GM23338 (cell line): ENCODE data around the gene NPC1L1. TPM values are rescaled to one million over a fixed set of nuclear protein-coding genes. Genes with fewer than 3 reads are reported as not detected.

Experiments used
- ATAC-seq: fragments of 200-7000 bp; cut with Tn5 transposase; 3 replicates; pipeline ENCODE4 v1.9.1; 2020
- DNase-seq: peaks from one replicate; pipeline ENCODE4 v3.0.0-alpha.2; 2015; ENCODE audit warnings: low spot score
- H2AFZ ChIP-seq: fragments of 200-600 bp; sonication (generic); 2 replicates; pipeline ENCODE4 v1.8.0; 2016; ENCODE audit warnings: antibody characterized with exemption, mild to moderate bottlenecking, moderate library complexity
- H3F3A ChIP-seq: fragments of 200-600 bp; sonication (generic); replicated peaks from 2 replicates; pipeline ENCODE4 v1.8.0; 2017; ENCODE audit warnings: antibody characterized with exemption, mixed run types, low read depth
- H3K27ac ChIP-seq: fragments of 200-600 bp; sonication (generic); 2 replicates; pipeline ENCODE4 v1.6.1; 2016; ENCODE audit warnings: low read depth
- H3K27me3 ChIP-seq: fragments of 200-600 bp; sonication (generic); 2 replicates; pipeline ENCODE4 v1.8.0; 2016; ENCODE audit warnings: mild to moderate bottlenecking, mixed run types, moderate library complexity; ENCODE audit not compliant: insufficient read depth
- H3K36me3 ChIP-seq: fragments of 200-600 bp; sonication (generic); 2 replicates; pipeline ENCODE4 v1.8.0; 2016; ENCODE audit warnings: mild to moderate bottlenecking; ENCODE audit not compliant: insufficient read depth
- H3K4me1 ChIP-seq: fragments of 200-600 bp; sonication (generic); 2 replicates; pipeline ENCODE4 v1.8.0; 2016; ENCODE audit warnings: mild to moderate bottlenecking, moderate library complexity; ENCODE audit not compliant: insufficient read depth
- H3K4me2 ChIP-seq: fragments of 200-600 bp; sonication (generic); 2 replicates; pipeline ENCODE4 v1.7.1; 2017; ENCODE audit warnings: mixed run types
- H3K4me3 ChIP-seq: fragments of 200-600 bp; sonication (generic); 2 replicates; pipeline ENCODE4 v1.6.1; 2016; ENCODE audit warnings: mixed run types
- H3K79me2 ChIP-seq: fragments of 200-600 bp; sonication (generic); replicated peaks from 2 replicates; pipeline ENCODE4 v1.8.0; 2017; ENCODE audit warnings: mild to moderate bottlenecking; ENCODE audit not compliant: insufficient read depth
- H3K9me2 ChIP-seq: fragments of 200-600 bp; sonication (generic); 2 replicates; pipeline ENCODE4 v1.8.0; 2017; ENCODE audit not compliant: insufficient read depth
- H4K20me1 ChIP-seq: fragments of 200-600 bp; sonication (generic); replicated peaks from 2 replicates; pipeline ENCODE4 v1.8.0; 2017; ENCODE audit warnings: mild to moderate bottlenecking; ENCODE audit not compliant: insufficient read depth
- H3K27ac Mint-ChIP-seq: 2 replicates; pipeline ENCODE4 v1.8.0; 2020; ENCODE audit warnings: inconsistent platforms, mild to moderate bottlenecking, moderate library complexity, mixed read lengths
- H3K27me3 Mint-ChIP-seq: 3 replicates; pipeline ENCODE4 v1.8.0; 2022; ENCODE audit warnings: low read depth, mild to moderate bottlenecking, moderate library complexity, mixed read lengths, inconsistent platforms; ENCODE audit not compliant: insufficient read depth, poor library complexity
- H3K36me3 Mint-ChIP-seq: 3 replicates; pipeline ENCODE4 v1.8.0; 2021; ENCODE audit warnings: low read depth, mild to moderate bottlenecking, inconsistent platforms, moderate library complexity, mixed read lengths
- H3K4me1 Mint-ChIP-seq: 3 replicates; pipeline ENCODE4 v1.8.0; 2020; ENCODE audit warnings: mild to moderate bottlenecking, inconsistent platforms, mixed read lengths
- H3K4me3 Mint-ChIP-seq: 3 replicates; pipeline ENCODE4 v1.8.0; 2021; ENCODE audit warnings: moderate library complexity, mild to moderate bottlenecking, inconsistent platforms, mixed read lengths
- H3K9me3 Mint-ChIP-seq: 3 replicates; pipeline ENCODE4 v1.8.0; 2020; ENCODE audit warnings: moderate library complexity, mild to moderate bottlenecking, inconsistent platforms, mixed read lengths
- CREB1 ChIP-seq: fragments of 250-450 bp; sonication (Bioruptor Pico); IDR thresholded peaks from 2 replicates; pipeline ENCODE4 v1.5.0; 2020; ENCODE audit warnings: low read depth, mild to moderate bottlenecking, moderate library complexity
- CTCF ChIP-seq, 2 experiments: fragments of 200-600 bp in 1 of 2; sonication (generic) in 1 of 2; conservative IDR thresholded peaks; 2 replicates each; pipeline versions ENCODE4 v1.5.1 to v1.6.1; 2016 to 2017; ENCODE audit warnings: antibody characterized with exemption in 2 of 2, low read depth in 2 of 2, mild to moderate bottlenecking in 2 of 2, moderate library complexity in 1 of 2
- EZH2 ChIP-seq: fragments of 200-600 bp; sonication (generic); IDR thresholded peaks from one replicate; pipeline ENCODE4 v1.8.0; 2017; ENCODE audit warnings: antibody characterized with exemption, mild to moderate bottlenecking, low read depth; ENCODE audit not compliant: unreplicated experiment
- EZH2phosphoT487 ChIP-seq: fragments of 200-600 bp; sonication (generic); IDR thresholded peaks from one replicate; pipeline ENCODE4 v1.8.1; 2018; ENCODE audit warnings: antibody characterized with exemption; ENCODE audit not compliant: unreplicated experiment
- JUNB ChIP-seq: IDR thresholded peaks from one replicate; pipeline ENCODE4 v1.6.1; 2016; ENCODE audit warnings: antibody characterized with exemption; ENCODE audit not compliant: unreplicated experiment
- STAT1 ChIP-seq: IDR thresholded peaks from one replicate; pipeline ENCODE4 v1.6.1; 2016; ENCODE audit warnings: antibody characterized with exemption; ENCODE audit not compliant: unreplicated experiment
- ZNF114 ChIP-seq: fragments of 250-450 bp; sonication (Bioruptor Pico); IDR thresholded peaks from 2 replicates; pipeline ENCODE4 v1.5.0; 2020; ENCODE audit warnings: mild to moderate bottlenecking, moderate library complexity
- ZNF331 ChIP-seq: fragments of 250-450 bp; sonication (Bioruptor Pico); IDR thresholded peaks from 2 replicates; pipeline ENCODE4 v1.5.0; 2020; ENCODE audit warnings: low read depth, mild to moderate bottlenecking, moderate library complexity
- polyA plus RNA-seq: library from polyadenylated mRNA; unstranded; fragments of >200 nt; fragmentation: Nextera tagmentation; extraction: Ambion mirVana; gene quantifications from 2 replicates; pipeline ENCODE4 v1.2.1, GENCODE V29; 2016
- total RNA-seq: library from RNA; depleted of rRNA; stranded (reverse); fragments of >200 nt; shearing (Covaris generic); gene quantifications from 2 replicates; pipeline ENCODE4 v1.2.3, GENCODE V29; 2014
- TF ChIP-seq, protein P1 (sequence below): IDR thresholded peaks from one replicate; pipeline ENCODE4 v1.6.1; 2018; ENCODE audit warnings: antibody characterized with exemption; ENCODE audit not compliant: unreplicated experiment
- TF ChIP-seq, protein P2 (sequence below): fragments of 250-450 bp; sonication (Bioruptor Pico); IDR thresholded peaks from 2 replicates; pipeline ENCODE4 v1.5.0; 2020; ENCODE audit warnings: mild to moderate bottlenecking, moderate library complexity

Gene NPC1L1
- total and polyA plus RNA-seq, 2 experiments from 2014 or later: 0.03 TPM; not detected in 1

GRCh38 chr7:44549457-44549856, 8.3 kb upstream of the NPC1L1 start:
- Histone ChIP-seq H3K36me3 (no peaks in the 10 kb centered on the region), H3F3A (no peaks in the 10 kb centered on the region), H3K9me2 (no peaks in the 10 kb centered on the region), H3K27ac (no peak overlapping the region), H3K27me3 (no peaks in the 10 kb centered on the region), H4K20me1 (no peaks in the 10 kb centered on the region), H3K4me3 (no peak overlapping the region), H3K79me2 (no peaks in the 10 kb centered on the region), H3K4me1 (no peaks in the 10 kb centered on the region), H2AFZ (no peak overlapping the region), H3K4me2 (no peak overlapping the region)
- Mint-ChIP-seq H3K4me3 (no peak overlapping the region), H3K4me1 (peaks cover 5% of the 10 kb centered on the region; the same call in 2 of the 3 replicates), H3K9me3 (no peaks in the 10 kb centered on the region), H3K27ac (no peak overlapping the region), H3K27me3 (peaks cover 4% of the 10 kb centered on the region), H3K36me3 (no peaks in the 10 kb centered on the region)
- DNase-seq (no peak), ATAC-seq (no peak)
- TF ChIP-seq ZNF114 (CRISPR knock-in tag) (no peak), JUNB (no peak), EZH2phosphoT487 (no peak), ZNF331 (CRISPR knock-in tag) (no peak), CTCF (conservative IDR thresholded peaks at IDR 0.05; ENCODE audit: low read depth in 2 of 2) (no peak), EZH2 (no peak), CREB1 (CRISPR knock-in tag) (no peak), STAT1 (no peak)
- TF ChIP-seq, protein P1, sequence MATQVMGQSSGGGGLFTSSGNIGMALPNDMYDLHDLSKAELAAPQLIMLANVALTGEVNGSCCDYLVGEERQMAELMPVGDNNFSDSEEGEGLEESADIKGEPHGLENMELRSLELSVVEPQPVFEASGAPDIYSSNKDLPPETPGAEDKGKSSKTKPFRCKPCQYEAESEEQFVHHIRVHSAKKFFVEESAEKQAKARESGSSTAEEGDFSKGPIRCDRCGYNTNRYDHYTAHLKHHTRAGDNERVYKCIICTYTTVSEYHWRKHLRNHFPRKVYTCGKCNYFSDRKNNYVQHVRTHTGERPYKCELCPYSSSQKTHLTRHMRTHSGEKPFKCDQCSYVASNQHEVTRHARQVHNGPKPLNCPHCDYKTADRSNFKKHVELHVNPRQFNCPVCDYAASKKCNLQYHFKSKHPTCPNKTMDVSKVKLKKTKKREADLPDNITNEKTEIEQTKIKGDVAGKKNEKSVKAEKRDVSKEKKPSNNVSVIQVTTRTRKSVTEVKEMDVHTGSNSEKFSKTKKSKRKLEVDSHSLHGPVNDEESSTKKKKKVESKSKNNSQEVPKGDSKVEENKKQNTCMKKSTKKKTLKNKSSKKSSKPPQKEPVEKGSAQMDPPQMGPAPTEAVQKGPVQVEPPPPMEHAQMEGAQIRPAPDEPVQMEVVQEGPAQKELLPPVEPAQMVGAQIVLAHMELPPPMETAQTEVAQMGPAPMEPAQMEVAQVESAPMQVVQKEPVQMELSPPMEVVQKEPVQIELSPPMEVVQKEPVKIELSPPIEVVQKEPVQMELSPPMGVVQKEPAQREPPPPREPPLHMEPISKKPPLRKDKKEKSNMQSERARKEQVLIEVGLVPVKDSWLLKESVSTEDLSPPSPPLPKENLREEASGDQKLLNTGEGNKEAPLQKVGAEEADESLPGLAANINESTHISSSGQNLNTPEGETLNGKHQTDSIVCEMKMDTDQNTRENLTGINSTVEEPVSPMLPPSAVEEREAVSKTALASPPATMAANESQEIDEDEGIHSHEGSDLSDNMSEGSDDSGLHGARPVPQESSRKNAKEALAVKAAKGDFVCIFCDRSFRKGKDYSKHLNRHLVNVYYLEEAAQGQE: no peak
- TF ChIP-seq, protein P2, sequence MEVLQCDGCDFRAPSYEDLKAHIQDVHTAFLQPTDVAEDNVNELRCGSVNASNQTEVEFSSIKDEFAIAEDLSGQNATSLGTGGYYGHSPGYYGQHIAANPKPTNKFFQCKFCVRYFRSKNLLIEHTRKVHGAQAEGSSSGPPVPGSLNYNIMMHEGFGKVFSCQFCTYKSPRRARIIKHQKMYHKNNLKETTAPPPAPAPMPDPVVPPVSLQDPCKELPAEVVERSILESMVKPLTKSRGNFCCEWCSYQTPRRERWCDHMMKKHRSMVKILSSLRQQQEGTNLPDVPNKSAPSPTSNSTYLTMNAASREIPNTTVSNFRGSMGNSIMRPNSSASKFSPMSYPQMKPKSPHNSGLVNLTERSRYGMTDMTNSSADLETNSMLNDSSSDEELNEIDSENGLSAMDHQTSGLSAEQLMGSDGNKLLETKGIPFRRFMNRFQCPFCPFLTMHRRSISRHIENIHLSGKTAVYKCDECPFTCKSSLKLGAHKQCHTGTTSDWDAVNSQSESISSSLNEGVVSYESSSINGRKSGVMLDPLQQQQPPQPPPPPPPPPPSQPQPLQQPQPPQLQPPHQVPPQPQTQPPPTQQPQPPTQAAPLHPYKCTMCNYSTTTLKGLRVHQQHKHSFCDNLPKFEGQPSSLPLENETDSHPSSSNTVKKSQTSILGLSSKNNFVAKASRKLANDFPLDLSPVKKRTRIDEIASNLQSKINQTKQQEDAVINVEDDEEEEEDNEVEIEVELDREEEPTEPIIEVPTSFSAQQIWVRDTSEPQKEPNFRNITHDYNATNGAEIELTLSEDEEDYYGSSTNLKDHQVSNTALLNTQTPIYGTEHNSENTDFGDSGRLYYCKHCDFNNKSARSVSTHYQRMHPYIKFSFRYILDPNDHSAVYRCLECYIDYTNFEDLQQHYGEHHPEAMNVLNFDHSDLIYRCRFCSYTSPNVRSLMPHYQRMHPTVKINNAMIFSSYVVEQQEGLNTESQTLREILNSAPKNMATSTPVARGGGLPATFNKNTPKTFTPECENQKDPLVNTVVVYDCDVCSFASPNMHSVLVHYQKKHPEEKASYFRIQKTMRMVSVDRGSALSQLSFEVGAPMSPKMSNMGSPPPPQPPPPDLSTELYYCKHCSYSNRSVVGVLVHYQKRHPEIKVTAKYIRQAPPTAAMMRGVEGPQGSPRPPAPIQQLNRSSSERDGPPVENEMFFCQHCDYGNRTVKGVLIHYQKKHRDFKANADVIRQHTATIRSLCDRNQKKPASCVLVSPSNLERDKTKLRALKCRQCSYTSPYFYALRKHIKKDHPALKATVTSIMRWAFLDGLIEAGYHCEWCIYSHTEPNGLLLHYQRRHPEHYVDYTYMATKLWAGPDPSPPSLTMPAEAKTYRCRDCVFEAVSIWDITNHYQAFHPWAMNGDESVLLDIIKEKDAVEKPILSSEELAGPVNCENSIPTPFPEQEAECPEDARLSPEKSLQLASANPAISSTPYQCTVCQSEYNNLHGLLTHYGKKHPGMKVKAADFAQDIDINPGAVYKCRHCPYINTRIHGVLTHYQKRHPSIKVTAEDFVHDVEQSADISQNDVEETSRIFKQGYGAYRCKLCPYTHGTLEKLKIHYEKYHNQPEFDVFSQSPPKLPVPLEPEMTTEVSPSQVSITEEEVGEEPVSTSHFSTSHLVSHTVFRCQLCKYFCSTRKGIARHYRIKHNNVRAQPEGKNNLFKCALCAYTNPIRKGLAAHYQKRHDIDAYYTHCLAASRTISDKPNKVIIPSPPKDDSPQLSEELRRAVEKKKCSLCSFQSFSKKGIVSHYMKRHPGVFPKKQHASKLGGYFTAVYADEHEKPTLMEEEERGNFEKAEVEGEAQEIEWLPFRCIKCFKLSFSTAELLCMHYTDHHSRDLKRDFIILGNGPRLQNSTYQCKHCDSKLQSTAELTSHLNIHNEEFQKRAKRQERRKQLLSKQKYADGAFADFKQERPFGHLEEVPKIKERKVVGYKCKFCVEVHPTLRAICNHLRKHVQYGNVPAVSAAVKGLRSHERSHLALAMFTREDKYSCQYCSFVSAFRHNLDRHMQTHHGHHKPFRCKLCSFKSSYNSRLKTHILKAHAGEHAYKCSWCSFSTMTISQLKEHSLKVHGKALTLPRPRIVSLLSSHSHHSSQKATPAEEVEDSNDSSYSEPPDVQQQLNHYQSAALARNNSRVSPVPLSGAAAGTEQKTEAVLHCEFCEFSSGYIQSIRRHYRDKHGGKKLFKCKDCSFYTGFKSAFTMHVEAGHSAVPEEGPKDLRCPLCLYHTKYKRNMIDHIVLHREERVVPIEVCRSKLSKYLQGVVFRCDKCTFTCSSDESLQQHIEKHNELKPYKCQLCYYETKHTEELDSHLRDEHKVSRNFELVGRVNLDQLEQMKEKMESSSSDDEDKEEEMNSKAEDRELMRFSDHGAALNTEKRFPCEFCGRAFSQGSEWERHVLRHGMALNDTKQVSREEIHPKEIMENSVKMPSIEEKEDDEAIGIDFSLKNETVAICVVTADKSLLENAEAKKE: no peak
